SK-N-SH (cell line): Measurements from ENCODE around the gene COX7B. TPM values are rescaled to one million over a fixed set of nuclear protein-coding genes. Genes with fewer than 3 reads are reported as not detected.
A peak's percentile ranks its signal among the peaks of the same experiment; 100 is the strongest.

Experiments
- CTCF ChIA-PET: fragments of 300-600, 350-600 bp; formaldehyde crosslinking; extraction: SDS; loops from one replicate; lab custom pipeline; 2021; lab: Yijun Ruan, JAX
- POLR2A ChIA-PET: fragments of 350-600 bp; sonication (Branson Sonifier 250); formaldehyde crosslinking; extraction: SDS; loops from one replicate; lab custom pipeline; 2020; ENCODE audit warnings: antibody characterized with exemption, inconsistent platforms; lab: Yijun Ruan, JAX
- DNase-seq: peaks from one replicate; pipeline ENCODE4 v3.0.0; 2012
- H2AFZ ChIP-seq: fragments of 200-600 bp; sonication (generic); 2 replicates; pipeline ENCODE4 v1.8.1; 2016; ENCODE audit warnings: antibody characterized with exemption, mild to moderate bottlenecking, low read depth
- H3F3A ChIP-seq: fragments of 200-600 bp; sonication (generic); replicated peaks from 2 replicates; pipeline ENCODE3; 2016; ENCODE audit warnings: antibody characterized with exemption, mild to moderate bottlenecking; ENCODE audit not compliant: insufficient read depth
- H3K27ac ChIP-seq, 2 experiments: fragments of 200-500 bp in 1 of 2; fragments of 200-600 bp in 1 of 2; sonication (Bioruptor generic) in 1 of 2; sonication (generic), shearing (Covaris generic) in 1 of 2; 2 replicates each; pipeline versions ENCODE4 v1.5.1 to v1.6.1; 2014 to 2016; ENCODE audit warnings: low read depth in 2 of 2, inconsistent platforms in 1 of 2, low read length in 1 of 2, mild to moderate bottlenecking in 1 of 2, mixed read lengths in 1 of 2
- H3K27me3 ChIP-seq: fragments of 200-600 bp; sonication (generic), shearing (Covaris generic); 2 replicates; pipeline ENCODE4 v1.6.1; 2016; ENCODE audit warnings: mixed run types; ENCODE audit not compliant: insufficient read depth
- H3K36me3 ChIP-seq, 2 experiments: fragments of 200-500 bp in 1 of 2; fragments of 200-600 bp in 1 of 2; sonication (Bioruptor generic) in 1 of 2; sonication (generic) in 1 of 2; replicated peaks in 1 of 2; 2 replicates each; pipeline versions ENCODE3 to v1.5.1; 2014 to 2016; ENCODE audit warnings: low read length in 1 of 2, mild to moderate bottlenecking in 1 of 2; ENCODE audit not compliant: insufficient read depth in 2 of 2, control insufficient read depth in 1 of 2
- H3K4me1 ChIP-seq, 2 experiments: fragments of 200-500 bp in 1 of 2; fragments of 200-600 bp in 1 of 2; sonication (Bioruptor generic) in 1 of 2; sonication (generic), shearing (Covaris generic) in 1 of 2; 2 replicates each; pipeline versions ENCODE4 v1.5.1 to v1.6.1; 2014 to 2016; ENCODE audit warnings: low read depth in 1 of 2, low read length in 1 of 2, mixed run types in 1 of 2; ENCODE audit not compliant: insufficient read depth in 2 of 2, control insufficient read depth in 1 of 2
- H3K4me2 ChIP-seq: fragments of 200-600 bp; sonication (generic), shearing (Covaris generic); 2 replicates; pipeline ENCODE4 v1.6.1; 2017; ENCODE audit warnings: mixed run types
- H3K4me3 ChIP-seq, 2 experiments: fragments of 200-500 bp in 1 of 2; fragments of 200-600 bp in 1 of 2; sonication (Bioruptor generic) in 1 of 2; sonication (generic), shearing (Covaris generic) in 1 of 2; 2 replicates each; pipeline versions ENCODE4 v1.5.1 to v1.8.1; 2014 to 2016; ENCODE audit warnings: low read depth in 2 of 2, inconsistent platforms in 1 of 2, low read length in 1 of 2, mild to moderate bottlenecking in 1 of 2, mixed read lengths in 1 of 2, moderate library complexity in 1 of 2
- H3K79me2 ChIP-seq: fragments of 200-600 bp; sonication (generic); 2 replicates; pipeline ENCODE4 v1.8.1; 2017; ENCODE audit warnings: mild to moderate bottlenecking; ENCODE audit not compliant: insufficient read depth
- H3K9ac ChIP-seq: fragments of 200-600 bp; sonication (generic); 2 replicates; pipeline ENCODE4 v1.6.1; 2017; ENCODE audit warnings: mixed run types
- H3K9me2 ChIP-seq: fragments of 200-600 bp; sonication (generic); 2 replicates; pipeline ENCODE4 v1.6.1; 2017; ENCODE audit warnings: mixed run types
- H3K9me3 ChIP-seq: fragments of 200-600 bp; sonication (generic); 2 replicates; pipeline ENCODE4 v1.6.1; 2017; ENCODE audit warnings: mixed run types, mild to moderate bottlenecking, moderate library complexity
- H4K20me1 ChIP-seq: fragments of 200-600 bp; sonication (generic); 2 replicates; pipeline ENCODE4 v1.6.1; 2017; ENCODE audit warnings: mild to moderate bottlenecking, mixed run types; ENCODE audit not compliant: insufficient read depth
- CHD2 ChIP-seq: fragments of 150-350 bp; IDR thresholded peaks from 2 replicates; pipeline ENCODE4 v1.6.1; 2018; ENCODE audit warnings: low read length; ENCODE audit not compliant: partially characterized antibody
- CTCF ChIP-seq: fragments of 200-600 bp; sonication (generic); IDR thresholded peaks from 2 replicates; pipeline ENCODE4 v1.6.1; 2017; ENCODE audit warnings: antibody characterized with exemption, mild to moderate bottlenecking, moderate library complexity
- ELF1 ChIP-seq: IDR thresholded peaks from 2 replicates; pipeline ENCODE4 v1.4.0; 2012
- EP300 ChIP-seq, 2 experiments: IDR thresholded peaks; 2 replicates each; pipeline versions ENCODE4 v1.4.0 to v1.6.1; 2012; ENCODE audit warnings: borderline replicate concordance in 1 of 2, low read depth in 1 of 2, low read length in 1 of 2
- GATA2 ChIP-seq: sonication (generic); formaldehyde crosslinking; IDR thresholded peaks from 2 replicates; pipeline ENCODE4 v1.5.0; 2020; ENCODE audit warnings: mild to moderate bottlenecking, missing genetic modification reagents
- IRF3 ChIP-seq: fragments of 150-350 bp; IDR thresholded peaks from 2 replicates; pipeline ENCODE4 v1.6.1; 2016; ENCODE audit warnings: mild to moderate bottlenecking, low read depth, low read length
- MAX ChIP-seq: IDR thresholded peaks from 2 replicates; pipeline ENCODE4 v1.4.0; 2012; ENCODE audit warnings: low read depth
- RAD21 ChIP-seq: IDR thresholded peaks from 2 replicates; pipeline ENCODE4 v1.6.1; 2012; ENCODE audit warnings: mild to moderate bottlenecking, low read length
- RCOR1 ChIP-seq: fragments of 150-350 bp; IDR thresholded peaks from 2 replicates; pipeline ENCODE4 v1.6.1; 2017; ENCODE audit warnings: antibody characterized with exemption, low read length
- REST ChIP-seq: IDR thresholded peaks from 2 replicates; pipeline ENCODE4 v1.6.1; 2012; ENCODE audit warnings: mild to moderate bottlenecking, low read depth, low read length, moderate library complexity
- SMC3 ChIP-seq: IDR thresholded peaks from 2 replicates; pipeline ENCODE4 v1.6.1; 2012; ENCODE audit warnings: low read depth, low read length, improper control_type of control experiment
- TCF12 ChIP-seq: IDR thresholded peaks from 2 replicates; pipeline ENCODE4 v1.4.0; 2012
- YY1 ChIP-seq: IDR thresholded peaks from 2 replicates; pipeline ENCODE4 v1.4.0; 2012; ENCODE audit warnings: low read depth, mild to moderate bottlenecking
- WGBS: methylation state at CpG from one replicate; pipeline ENCODE4 v1.1.6; 2017; ENCODE audit warnings: low lambda C conversion rate; 5-methylcytosine and 5-hydroxymethylcytosine counted together
- polyA plus RNA-seq, 3 experiments: library from polyadenylated mRNA; depleted of rRNA; stranded (reverse); fragments of >200 nt; gene quantifications; 2 replicates each; pipeline ENCODE4 v1.2.3, GENCODE V29; 2012

Gene COX7B
- polyA plus RNA-seq, 1 of the 3 experiments (the other 2 are of a cell fraction): 1,029 TPM

- H4K20me1 ChIP-seq: no peaks in the 10 kb centered on the region
- peak overlapping the region; percentile 76; the same call in 1 of the 2 replicates for H3K4me2 ChIP-seq
- H3K4me3 ChIP-seq: no peak overlapping the region
- H3F3A ChIP-seq: peaks cover 14% of the 10 kb centered on the region
- H3K9me3 ChIP-seq: no peaks in the 10 kb centered on the region
- POLR2A ChIA-PET: no interaction called here
- no peak for DNase-seq
- no peak overlapping the region for H2AFZ ChIP-seq
- H3K4me1 ChIP-seq: no peaks in the 10 kb centered on the region; a peak in 1 of 4 replicates
- WGBS: 76% methylated on average over 2 of the region's 2 CpGs
- no peaks in the 10 kb centered on the region for H3K27me3 ChIP-seq
- TF ChIP-seq RCOR1: no peak
- no peak for TF ChIP-seq CHD2
- TF ChIP-seq GATA2 (CRISPR knock-in tag): no peak
- no peak for TF ChIP-seq TCF12
- TF ChIP-seq IRF3: no peak
- no peak for TF ChIP-seq EP300 (IDR thresholded peaks at IDR 0.05; ENCODE audit: borderline replicate concordance in 1 of 2, low read depth in 1 of 2, low read length in 1 of 2)
- TF ChIP-seq ELF1: no peak
- TF ChIP-seq SMC3: no peak
- TF ChIP-seq REST: no peak
- no peak for TF ChIP-seq CTCF
- TF ChIP-seq RAD21: no peak
- no peak for TF ChIP-seq MAX
- TF ChIP-seq YY1: no peak
- TF ChIP-seq, all 33 proteins: peak for 0
- Histone ChIP-seq H3K9ac (no peak overlapping the region), H3K79me2 (peaks cover 68% of the 10 kb centered on the region), H3K9me2 (no peaks in the 10 kb centered on the region), H3K36me3 (no peaks in the 10 kb centered on the region), H3K27ac (no peak overlapping the region)
- CTCF ChIA-PET: no interaction called here
Observed at GRCh38 chrX:77892887-77893286, 6.4 kb upstream of the COX7B start.
